Measurements from ENCODE around the gene CMSS1. TPM values are rescaled to one million over a fixed set of nuclear protein-coding genes. Genes with fewer than 3 reads are reported as not detected.

The CMSS1 gene
- total RNA-seq, 1 experiment from 2014 or later, result 55.8 TPM

Small RNAs within 50 kb of the gene (microRNA-seq; reads per million reads assigned to microRNA genes)
- gene MIR3921, result not detected

Other genes with a start within 250 kb of the CMSS1 start
- 0.71 and 1.1 TPM in 2 replicates for gene COL8A1, start 179.3 kb upstream of the CMSS1 start, total RNA-seq (2022)

All from Calu3 (cell line).